ENCODE results near the gene FAM107A.

DNA sequence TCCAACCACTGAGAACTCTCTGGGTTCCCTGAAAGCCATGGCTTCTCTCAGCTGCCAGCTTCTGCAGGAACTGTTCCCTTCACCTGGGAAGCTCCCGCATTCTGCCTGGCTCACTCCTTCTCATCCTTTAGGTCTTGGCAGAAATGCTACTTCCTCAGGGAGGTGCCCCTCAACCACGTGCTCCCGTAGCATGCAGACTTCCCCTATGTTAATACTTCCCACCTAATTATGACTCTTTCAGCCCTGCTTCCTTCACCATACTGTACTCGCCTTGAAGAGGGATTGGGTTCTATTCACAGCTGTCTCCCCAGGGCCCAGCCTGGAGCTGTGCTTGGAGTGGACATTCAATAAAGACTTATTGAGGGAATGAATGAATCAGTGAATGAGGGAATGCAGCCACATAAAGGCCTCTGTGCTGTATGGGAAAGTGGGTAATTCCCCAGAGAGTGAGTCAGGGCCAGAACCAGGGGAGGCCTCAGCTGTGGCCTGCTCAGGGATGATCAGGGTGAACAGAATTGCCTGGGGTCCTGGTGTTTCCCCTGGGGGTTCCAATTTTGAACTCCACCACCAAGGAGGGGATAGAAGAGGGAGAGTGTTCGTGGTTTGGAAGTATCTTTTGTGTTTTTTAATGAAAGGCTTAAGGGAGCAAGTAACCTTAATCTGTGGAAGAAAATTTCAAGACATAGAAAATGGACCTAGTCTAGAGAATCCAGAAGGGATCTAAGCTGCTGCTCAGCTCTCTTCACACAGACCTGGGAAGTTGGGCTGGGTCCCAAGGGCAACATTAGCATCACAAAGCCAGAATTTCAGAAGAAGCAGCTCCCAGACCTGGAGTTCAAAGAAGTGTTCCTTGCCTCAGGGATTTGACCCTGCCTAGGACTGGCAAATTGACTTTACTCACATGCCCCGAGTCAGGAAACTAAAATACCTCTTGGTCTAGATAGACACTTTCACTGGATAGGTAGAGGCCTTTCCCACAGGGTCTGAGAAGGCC lies 14.6 kb upstream of the FAM107A start:
- TF ChIP-seq POLR2A (IDR thresholded peaks at IDR 0.05) (no peak), CTCF (IDR thresholded peaks at IDR 0.05) (no peak)
